Mesodermal cell (in vitro differentiated cells): Measurements from ENCODE around the gene IRAK3.

ENCODE experiments used
- H3K27ac ChIP-seq: 2 replicates; pipeline ENCODE4 v1.7.0; 2013; ENCODE audit warnings: mild to moderate bottlenecking, low read depth, low read length, moderate library complexity; ENCODE audit not compliant: severe bottlenecking
- H3K36me3 ChIP-seq: 2 replicates; pipeline ENCODE4 v1.7.1; 2013; ENCODE audit warnings: mild to moderate bottlenecking, low read length, moderate library complexity; ENCODE audit not compliant: control insufficient read depth, insufficient read depth
- H3K4me1 ChIP-seq: one replicate; pipeline ENCODE4 v1.7.1; 2013; ENCODE audit warnings: mild to moderate bottlenecking, low read length; ENCODE audit not compliant: insufficient read depth, control insufficient read depth, poor library complexity, severe bottlenecking
- H3K4me3 ChIP-seq: 2 replicates; pipeline ENCODE4 v1.7.0; 2013; ENCODE audit warnings: low read length, control low read depth, mild to moderate bottlenecking; ENCODE audit not compliant: insufficient read depth, poor library complexity, severe bottlenecking; ENCODE audit errors: extremely low read depth
- H3K9me3 ChIP-seq: 2 replicates; pipeline ENCODE4 v1.7.1; 2013; ENCODE audit warnings: mild to moderate bottlenecking, low read length, moderate library complexity; ENCODE audit not compliant: control insufficient read depth
- WGBS, 2 experiments: methylation state at CpG; one replicate each; pipeline ENCODE4 v1.1.5; 2013; ENCODE audit warnings: missing lambda C conversion rate in 2 of 2; ENCODE audit not compliant: insufficient coverage in 2 of 2; 5-methylcytosine and 5-hydroxymethylcytosine counted together

Gene IRAK3

DNA sequence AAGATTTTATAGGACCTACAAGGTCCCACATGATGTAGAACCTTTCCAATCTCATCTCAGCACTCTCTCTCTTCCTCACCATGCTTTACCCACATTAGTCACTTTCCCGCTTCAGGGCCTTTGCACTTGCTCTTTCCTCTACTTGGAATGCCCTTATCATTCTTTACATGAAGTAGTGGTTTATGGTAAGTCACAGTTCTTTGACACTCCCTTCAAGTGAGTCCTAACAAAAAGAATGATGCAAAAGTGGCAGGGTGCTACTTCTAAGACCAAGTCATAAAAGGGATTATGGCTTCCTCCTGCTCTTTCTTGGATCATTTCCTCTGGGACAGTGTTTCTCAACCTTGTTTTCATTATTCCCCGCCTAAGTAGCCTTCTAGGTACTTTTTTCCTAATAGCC is 32.4 kb upstream of the IRAK3 start:
- Histone ChIP-seq H3K4me1 (no peaks in the 10 kb centered on the region), H3K36me3 (peaks cover 28% of the 10 kb centered on the region), H3K9me3 (no peaks in the 10 kb centered on the region), H3K4me3 (no peak overlapping the region), H3K27ac (no peak overlapping the region)
- WGBS, 2 experiments, result 93 to 100% methylated on average over 1 of the region's 2 CpGs

DNA sequence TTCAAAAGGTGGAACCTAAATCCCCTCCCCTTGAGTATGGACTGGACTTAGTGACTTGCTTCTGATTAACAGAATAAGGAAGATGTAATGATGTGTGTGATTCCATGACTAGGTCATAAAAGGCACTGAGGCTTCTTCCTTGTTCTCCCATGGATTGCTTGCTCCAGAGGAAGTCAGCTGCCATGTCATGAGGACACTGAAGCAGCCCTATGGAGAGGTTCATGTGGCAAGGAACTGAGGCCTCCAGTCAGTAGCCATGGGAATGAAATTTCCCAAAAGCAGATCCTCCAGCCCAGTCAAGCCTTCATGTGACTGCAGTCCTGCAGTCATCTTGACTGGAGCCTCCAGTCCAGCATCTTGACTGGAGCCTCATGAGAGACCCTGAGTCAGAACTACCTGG is 29.9 kb upstream of the IRAK3 start:
- Histone ChIP-seq H3K36me3 (peaks cover 28% of the 10 kb centered on the region), H3K4me3 (no peak overlapping the region)

DNA sequence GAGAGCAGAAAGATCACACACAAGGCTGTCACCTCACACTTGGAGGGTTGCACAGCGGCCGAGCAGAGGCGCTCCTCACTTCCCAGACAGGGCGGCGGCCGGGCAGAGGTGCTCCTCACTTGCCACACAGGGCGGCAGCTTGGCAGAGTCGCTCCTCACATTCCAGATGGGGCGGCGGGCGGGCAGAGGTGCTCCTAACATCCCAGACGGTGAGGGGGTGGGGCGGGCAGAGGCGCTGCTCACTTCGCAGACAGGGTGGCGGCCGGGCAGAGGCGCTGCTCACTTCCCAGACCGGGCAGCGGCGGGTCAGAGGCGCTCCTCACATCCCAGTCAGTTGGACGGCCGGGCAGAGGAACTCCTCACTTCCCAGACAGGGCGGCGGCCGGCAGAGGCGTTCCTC is 28.3 kb upstream of the IRAK3 start:
- WGBS, 2 experiments, result 88 to 94% methylated on average over 19 to 23 of the region's 28 CpGs
- Histone ChIP-seq H3K9me3 (peaks cover 20% of the 10 kb centered on the region), H3K36me3 (peaks cover 29% of the 10 kb centered on the region), H3K4me3 (no peak overlapping the region), H3K4me1 (no peaks in the 10 kb centered on the region), H3K27ac (no peak overlapping the region)

More for the DNA sequence above, 29.9 kb upstream of the IRAK3 start:
- Histone ChIP-seq H3K4me1 (no peaks in the 10 kb centered on the region), H3K27ac (no peak overlapping the region), H3K9me3 (peaks cover 6% of the 10 kb centered on the region)

DNA sequence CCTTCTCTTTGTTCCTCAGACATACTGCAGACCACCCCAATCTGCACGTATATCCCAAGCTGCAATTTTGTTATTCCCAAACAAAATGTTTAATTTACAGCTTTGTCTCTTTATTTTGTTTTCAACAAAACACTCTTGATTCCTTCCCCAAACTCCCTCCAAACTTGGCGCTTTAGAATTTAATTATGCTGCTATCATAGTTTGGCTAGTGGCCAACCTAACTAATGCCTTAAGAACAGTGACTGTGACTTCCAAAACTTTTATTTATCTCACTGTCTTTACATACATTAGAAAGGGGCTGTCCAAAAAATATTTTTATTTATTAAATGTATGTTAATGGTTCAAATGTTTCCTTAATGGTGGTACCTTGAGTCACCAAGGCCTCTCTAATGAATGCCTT is 26.3 kb upstream of the IRAK3 start:
- WGBS, 2 experiments, result 86% methylated on average over 1 of the region's 2 CpGs; no CpG with 5 or more reads in 1 of the 2 experiments
- peaks cover 30% of the 10 kb centered on the region for H3K9me3 ChIP-seq
- no peak overlapping the region for H3K27ac ChIP-seq
- peaks cover 40% of the 10 kb centered on the region for H3K36me3 ChIP-seq
- no peak overlapping the region for H3K4me3 ChIP-seq
- H3K4me1 ChIP-seq, result no peaks in the 10 kb centered on the region

DNA sequence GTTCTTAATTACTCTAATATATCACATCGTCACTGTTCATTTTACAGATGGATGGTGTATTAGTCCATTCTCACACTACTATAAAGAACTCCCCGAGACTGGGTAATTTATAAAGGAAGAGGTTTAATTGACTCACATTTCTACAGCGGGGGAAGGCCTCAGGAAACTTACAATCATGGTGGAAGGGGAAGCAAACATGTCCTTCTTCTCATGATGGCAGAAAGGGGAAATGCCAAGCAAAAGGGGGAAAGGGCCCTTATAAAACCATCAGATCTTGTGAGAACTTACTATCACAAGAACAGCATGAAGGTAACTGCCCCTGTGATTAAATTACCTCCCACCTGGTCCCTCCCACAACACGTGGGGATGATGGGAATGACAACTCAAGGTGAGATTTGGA is 25.7 kb upstream of the IRAK3 start:
- Histone ChIP-seq H3K4me3 (no peak overlapping the region), H3K36me3 (peaks cover 40% of the 10 kb centered on the region), H3K9me3 (peaks cover 30% of the 10 kb centered on the region), H3K4me1 (no peaks in the 10 kb centered on the region), H3K27ac (no peak overlapping the region)
- no CpG with 5 or more reads among the region's 4 CpGs for WGBS, 2 experiments

DNA sequence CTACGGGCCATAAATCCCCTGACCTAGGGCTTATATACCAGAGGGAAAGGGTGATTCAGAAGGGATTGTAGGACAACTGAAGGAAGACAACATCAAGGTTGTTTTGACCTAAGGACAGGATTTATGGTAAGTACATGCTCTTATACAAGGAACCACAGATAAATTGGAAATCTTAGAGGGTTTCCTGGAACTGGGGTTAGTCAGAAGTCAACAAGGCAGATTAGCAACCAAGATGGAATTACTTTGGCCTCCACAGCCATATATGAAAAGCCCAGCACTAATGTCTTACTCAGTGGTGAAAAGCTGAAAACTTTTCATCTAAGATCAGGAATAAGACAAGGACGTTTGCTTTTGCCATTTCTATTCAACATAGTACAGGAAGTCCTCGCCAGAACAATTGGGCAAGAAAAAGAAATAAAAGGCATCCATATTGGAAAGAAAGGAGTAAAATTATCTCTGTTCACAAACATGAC is 24.6 kb upstream of the IRAK3 start:
- Histone ChIP-seq H3K9me3 (peaks cover 30% of the 10 kb centered on the region), H3K27ac (no peak overlapping the region), H3K4me3 (no peak overlapping the region), H3K36me3 (peaks cover 30% of the 10 kb centered on the region), H3K4me1 (peaks cover 6% of the 10 kb centered on the region)
- WGBS, 2 experiments, result 89 to 92% methylated on average over 1 of the region's 3 CpGs

DNA sequence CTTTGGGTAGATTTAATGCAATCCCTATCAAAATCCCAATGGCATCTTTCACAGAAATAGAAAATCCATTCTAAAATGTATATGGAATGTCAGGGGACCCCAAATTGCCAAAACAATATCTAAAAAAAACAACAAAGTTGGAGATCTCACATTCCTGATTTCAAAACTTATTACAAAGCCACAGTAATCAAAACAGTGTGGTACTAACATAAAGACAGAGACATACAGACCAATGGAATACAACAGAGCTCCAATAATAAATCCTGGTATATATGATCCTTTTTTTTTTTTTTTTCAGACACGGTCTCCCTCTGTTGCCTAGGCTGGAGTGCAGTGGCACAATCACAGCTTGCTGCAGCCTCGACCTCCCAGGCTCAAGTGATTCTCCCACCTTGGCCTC is 23.9 kb upstream of the IRAK3 start:
- H3K4me3 ChIP-seq, result no peak overlapping the region
- H3K36me3 ChIP-seq, result peaks cover 23% of the 10 kb centered on the region
- H3K4me1 ChIP-seq, result peaks cover 6% of the 10 kb centered on the region
- WGBS, 2 experiments, result 100% methylated on average over 1 of the region's 2 CpGs; no CpG with 5 or more reads in 1 of the 2 experiments
- no peak overlapping the region for H3K27ac ChIP-seq
- peaks cover 30% of the 10 kb centered on the region for H3K9me3 ChIP-seq

DNA sequence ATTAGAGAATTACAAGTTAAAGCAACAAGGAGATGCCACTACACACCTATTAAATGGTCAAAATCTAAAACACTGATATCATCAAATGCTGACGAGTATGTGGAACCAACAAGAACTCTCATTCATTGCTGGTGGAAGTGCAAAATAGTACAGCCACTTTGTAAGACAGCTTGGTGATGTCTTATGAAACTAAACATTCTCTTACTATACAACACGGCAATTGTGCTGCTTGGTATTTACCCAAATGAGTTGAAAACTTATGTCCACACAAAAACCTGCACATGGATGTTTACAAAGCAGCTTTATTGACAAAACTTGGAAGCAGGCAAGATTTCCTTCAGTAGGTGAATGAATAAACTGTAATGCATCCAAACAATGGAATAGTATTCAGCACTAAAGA is 22.5 kb upstream of the IRAK3 start:
- Histone ChIP-seq H3K36me3 (peaks cover 12% of the 10 kb centered on the region), H3K9me3 (peaks cover 35% of the 10 kb centered on the region), H3K4me3 (no peak overlapping the region), H3K27ac (no peak overlapping the region), H3K4me1 (peaks cover 6% of the 10 kb centered on the region)
- WGBS, 2 experiments, result no CpG with 5 or more reads among the region's 2 CpGs

DNA sequence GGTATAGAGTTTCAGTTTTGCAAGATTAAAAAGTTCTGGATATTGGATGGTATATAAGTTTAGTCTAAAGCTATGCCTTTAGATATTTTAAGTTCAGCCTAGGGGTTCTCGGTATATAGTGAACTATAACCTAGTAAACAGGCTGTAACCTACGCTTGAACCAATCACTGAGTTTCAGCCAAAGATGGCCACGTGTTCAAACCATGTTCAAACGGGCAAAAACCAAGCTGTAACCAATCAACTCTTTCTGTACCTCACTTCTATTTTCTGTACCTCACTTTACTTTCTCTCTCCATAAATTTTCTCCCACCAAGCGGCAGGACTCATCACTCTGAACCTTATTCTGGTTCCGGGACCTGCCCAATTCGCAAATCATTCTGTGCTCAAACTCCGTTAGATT is 20.6 kb upstream of the IRAK3 start:
- peak overlapping the region; percentile 61 for H3K4me3 ChIP-seq

DNA sequence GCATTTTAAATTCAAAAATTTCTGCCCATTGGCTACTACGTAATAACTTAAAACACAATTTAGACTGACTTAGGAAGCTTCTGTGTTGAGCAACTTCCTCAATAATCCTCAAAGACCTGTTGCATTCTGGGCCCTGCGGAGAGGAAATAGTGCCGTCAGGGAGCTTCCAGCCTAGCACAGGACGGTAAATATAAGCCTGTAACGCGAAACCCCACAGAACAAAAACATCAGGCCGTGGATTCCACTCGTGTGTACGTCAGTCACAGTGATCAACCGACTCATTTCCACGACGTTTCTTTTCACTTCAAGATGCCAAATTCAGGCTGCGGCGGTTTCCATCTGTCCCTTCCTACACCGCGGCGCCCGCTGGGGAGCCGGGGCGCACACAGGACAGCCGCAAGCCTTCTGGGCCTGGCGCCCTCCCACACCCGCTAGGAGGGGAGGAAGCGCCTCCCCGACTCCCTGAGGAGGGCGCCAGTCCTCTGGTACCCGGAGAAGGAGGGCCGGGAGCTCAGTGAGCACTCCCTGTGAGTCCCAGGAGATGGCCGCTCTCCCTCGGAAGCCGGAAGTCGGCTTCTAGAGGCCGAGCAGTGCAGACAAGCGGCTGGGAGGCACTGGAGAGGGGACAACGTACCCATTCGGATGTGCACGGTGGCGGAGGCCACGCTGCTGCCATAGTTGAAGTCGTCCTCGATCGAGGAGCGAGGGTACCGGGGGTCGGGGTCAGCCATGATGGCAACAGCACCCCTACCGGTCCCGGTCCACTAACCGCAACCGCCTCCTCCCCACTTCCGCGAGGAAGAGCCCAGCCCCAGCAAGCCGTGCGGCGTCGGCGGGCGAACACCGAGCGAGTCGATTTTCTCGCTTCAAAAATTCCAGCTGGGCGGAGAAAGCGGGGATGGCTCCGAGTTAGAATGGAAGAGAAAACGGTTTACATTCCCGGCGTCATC is 19.5 kb upstream of the IRAK3 start, which contains the start of gene TMBIM4:
Gene TMBIM4 (minus strand): TSS at position 776 of the 950 bp plus-strand sequence. CDS start 45 bp downstream, at position 731.
- H3K4me3 ChIP-seq, result peak within 1 kb of the TSS; percentile 61
- peak within 1 kb of the TSS; percentile 94 for H3K27ac ChIP-seq
- peaks cover 26% of the 10 kb centered on the region for H3K9me3 ChIP-seq
- 8 to 10% methylated on average over 45 to 52 of the region's 67 CpGs for WGBS, 2 experiments
- H3K4me1 ChIP-seq, result peaks cover 6% of the 10 kb centered on the region
- H3K36me3 ChIP-seq, result peaks cover 12% of the 10 kb centered on the region

More for the DNA sequence above, 20.6 kb upstream of the IRAK3 start:
- peaks cover 6% of the 10 kb centered on the region for H3K4me1 ChIP-seq
- peaks cover 12% of the 10 kb centered on the region for H3K36me3 ChIP-seq
- H3K27ac ChIP-seq, result no peak overlapping the region
- WGBS, 2 experiments, result 94 to 96% methylated on average over 4 of the region's 8 CpGs
- H3K9me3 ChIP-seq, result peaks cover 35% of the 10 kb centered on the region

DNA sequence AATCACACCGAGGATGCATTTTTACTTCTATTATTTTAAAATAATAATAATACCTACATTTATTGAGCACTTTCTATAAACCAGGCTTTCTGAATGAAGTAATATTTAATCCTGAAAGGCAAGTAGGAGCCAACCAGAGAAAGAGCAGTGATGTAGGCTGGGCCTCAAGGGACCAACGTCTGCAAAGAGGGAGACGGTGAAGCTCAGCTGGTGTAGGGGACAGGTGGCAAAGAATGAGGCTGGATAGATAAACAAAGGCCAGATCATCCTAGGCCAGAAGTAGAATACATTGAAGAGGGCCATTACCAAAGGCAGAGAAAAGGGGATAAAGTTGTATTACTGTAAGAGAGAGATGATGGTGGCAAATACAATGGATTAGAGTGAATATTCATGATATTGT is 18.4 kb upstream of the IRAK3 start:
- WGBS, 2 experiments, result 94 to 100% methylated on average over 2 of the region's 3 CpGs
- Histone ChIP-seq H3K4me1 (peaks cover 6% of the 10 kb centered on the region), H3K4me3 (peak overlapping the region; percentile 61), H3K36me3 (peaks cover 12% of the 10 kb centered on the region), H3K9me3 (peaks cover 16% of the 10 kb centered on the region), H3K27ac (no peak overlapping the region)
